ENCODE results near the gene SELENOT.

Gene SELENOT

GRCh38 chr3:150640256-150640655 lies 37.1 kb downstream of the SELENOT start:
- TF ChIP-seq, protein P1, sequence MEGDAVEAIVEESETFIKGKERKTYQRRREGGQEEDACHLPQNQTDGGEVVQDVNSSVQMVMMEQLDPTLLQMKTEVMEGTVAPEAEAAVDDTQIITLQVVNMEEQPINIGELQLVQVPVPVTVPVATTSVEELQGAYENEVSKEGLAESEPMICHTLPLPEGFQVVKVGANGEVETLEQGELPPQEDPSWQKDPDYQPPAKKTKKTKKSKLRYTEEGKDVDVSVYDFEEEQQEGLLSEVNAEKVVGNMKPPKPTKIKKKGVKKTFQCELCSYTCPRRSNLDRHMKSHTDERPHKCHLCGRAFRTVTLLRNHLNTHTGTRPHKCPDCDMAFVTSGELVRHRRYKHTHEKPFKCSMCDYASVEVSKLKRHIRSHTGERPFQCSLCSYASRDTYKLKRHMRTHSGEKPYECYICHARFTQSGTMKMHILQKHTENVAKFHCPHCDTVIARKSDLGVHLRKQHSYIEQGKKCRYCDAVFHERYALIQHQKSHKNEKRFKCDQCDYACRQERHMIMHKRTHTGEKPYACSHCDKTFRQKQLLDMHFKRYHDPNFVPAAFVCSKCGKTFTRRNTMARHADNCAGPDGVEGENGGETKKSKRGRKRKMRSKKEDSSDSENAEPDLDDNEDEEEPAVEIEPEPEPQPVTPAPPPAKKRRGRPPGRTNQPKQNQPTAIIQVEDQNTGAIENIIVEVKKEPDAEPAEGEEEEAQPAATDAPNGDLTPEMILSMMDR (IDR thresholded peaks at IDR 0.05; ENCODE audit: control insufficient read depth, insufficient read depth, low read depth, low read length, missing control alignments): no peak
- no peak for DNase-seq (ENCODE audit: low read depth)
- H3K4me3 ChIP-seq (ENCODE audit: control insufficient read depth, low read depth, low read length): no peak overlapping the region

DNA sequence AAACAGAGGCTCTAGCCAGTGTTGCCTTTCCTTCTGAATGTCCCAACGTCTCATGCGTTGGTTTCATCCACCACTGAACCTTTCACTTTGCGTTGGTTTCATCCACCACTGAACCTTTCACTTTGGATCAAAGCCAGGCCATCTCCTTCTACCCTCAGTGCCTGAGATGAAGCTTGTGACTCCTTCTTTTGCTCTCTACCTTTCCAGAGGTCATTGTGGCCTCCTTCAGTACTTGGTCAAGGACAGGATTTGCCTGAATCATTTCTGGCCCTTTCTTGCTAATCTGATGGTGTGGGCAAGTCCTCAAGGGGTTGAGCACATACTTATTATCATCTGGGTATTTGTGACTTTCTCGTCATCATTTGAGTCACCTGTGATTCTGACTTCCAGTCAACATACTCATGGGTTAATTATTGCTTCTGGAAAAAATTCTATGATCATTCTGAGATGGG lies 50.0 kb downstream of the SELENOT start:
- TF ChIP-seq, protein P1 (IDR thresholded peaks at IDR 0.05; ENCODE audit: control insufficient read depth, insufficient read depth, low read depth, low read length, missing control alignments): no peak
- no peak for DNase-seq (ENCODE audit: low read depth)
- H3K4me3 ChIP-seq (ENCODE audit: control insufficient read depth, low read depth, low read length): no peak overlapping the region

DNA sequence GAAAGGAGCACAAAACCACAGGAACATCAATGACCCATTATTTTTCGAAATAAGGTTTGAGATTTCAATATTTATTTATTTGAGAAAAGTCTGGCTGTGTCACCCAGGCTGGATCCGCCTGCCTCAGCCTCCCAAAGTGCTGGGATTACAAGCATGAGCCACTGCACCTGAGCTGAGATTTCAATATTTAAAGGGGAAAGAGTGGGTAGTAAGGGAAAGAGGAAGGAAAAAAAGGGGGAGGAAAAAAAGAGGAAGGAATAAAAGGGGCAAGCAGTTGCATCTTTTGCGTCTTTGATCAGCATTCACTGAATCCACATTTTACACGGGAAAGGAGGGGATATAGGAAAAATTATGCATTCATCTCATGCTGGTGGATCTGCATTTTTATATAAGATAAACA lies 53.2 kb downstream of the SELENOT start:
- DNase-seq (ENCODE audit: low read depth): no peak
- H3K4me3 ChIP-seq (ENCODE audit: control insufficient read depth, low read depth, low read length): no peak overlapping the region
- TF ChIP-seq, protein P1 (IDR thresholded peaks at IDR 0.05; ENCODE audit: control insufficient read depth, insufficient read depth, low read depth, low read length, missing control alignments): no peak

DNA sequence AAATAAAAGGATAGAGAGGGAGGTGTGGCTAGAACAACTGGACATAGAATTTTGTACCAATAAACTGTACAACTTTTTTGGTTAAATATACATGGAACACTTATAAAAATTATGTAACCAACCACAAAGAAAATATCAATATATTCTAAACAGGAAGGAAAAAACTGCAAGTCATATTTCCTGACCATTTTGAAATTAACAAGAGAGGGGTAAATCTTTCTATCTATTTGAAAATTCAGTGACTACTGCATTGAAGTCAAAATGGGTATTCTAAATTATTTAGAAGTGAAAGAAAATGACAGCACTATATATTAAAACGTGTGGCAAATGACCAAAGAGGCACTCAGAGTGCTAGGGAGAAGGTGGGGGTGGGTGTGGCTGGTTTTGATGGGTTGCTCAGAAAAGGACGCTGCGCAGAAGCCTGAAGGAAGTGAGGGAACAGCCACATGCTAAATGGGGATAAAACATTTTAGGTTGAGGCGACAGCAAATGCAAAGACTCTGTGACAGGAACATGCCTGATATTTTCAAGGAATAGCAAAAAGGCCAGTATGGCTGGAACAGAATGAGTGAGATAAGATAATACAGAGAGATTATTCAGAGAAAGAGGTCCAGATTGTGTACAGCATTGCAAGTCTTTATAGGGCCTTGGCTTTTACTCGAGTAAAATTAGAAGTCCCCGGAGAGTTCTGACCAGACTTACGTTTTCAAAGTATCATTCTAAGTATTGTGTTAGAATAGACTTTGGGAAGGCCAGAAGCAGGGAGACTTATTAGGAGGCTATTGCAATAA lies 59.5 kb downstream of the SELENOT start:
- TF ChIP-seq, protein P1 (IDR thresholded peaks at IDR 0.05; ENCODE audit: control insufficient read depth, insufficient read depth, low read depth, low read length, missing control alignments): no peak
- no peak overlapping the region for H3K4me3 ChIP-seq (ENCODE audit: control insufficient read depth, low read depth, low read length)
- no peak for DNase-seq (ENCODE audit: low read depth)

DNA sequence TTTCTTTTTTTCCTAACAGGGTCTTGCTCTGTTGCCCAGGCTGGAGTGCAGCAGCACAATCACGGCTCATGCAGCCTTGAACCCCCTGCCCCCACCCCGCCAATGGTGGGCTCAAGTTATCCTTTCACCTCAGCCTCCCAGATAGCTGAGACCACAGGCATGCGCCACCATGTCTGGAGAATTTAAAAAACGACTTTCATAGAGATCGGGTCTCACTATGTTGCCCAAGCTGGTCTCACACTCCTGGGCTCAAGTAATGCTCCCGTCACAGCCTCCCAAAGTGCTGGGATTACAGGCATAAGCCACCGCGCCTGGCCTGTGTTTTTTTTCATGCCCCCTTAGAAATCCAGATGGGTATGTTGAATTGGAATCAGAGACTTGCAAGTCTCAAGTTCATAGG lies 60.3 kb downstream of the SELENOT start:
- TF ChIP-seq, protein P1 (IDR thresholded peaks at IDR 0.05; ENCODE audit: control insufficient read depth, insufficient read depth, low read depth, low read length, missing control alignments): no peak
- DNase-seq (ENCODE audit: low read depth): no peak
- H3K4me3 ChIP-seq (ENCODE audit: control insufficient read depth, low read depth, low read length): no peak overlapping the region

GRCh38 chr3:150666167-150666566 lies 63.0 kb downstream of the SELENOT start:
- TF ChIP-seq, protein P1 (IDR thresholded peaks at IDR 0.05; ENCODE audit: control insufficient read depth, insufficient read depth, low read depth, low read length, missing control alignments): no peak
- DNase-seq (ENCODE audit: low read depth): no peak

More at GRCh38 chr3:150666167-150666566, 63.0 kb downstream of the SELENOT start:
- no peak overlapping the region for H3K4me3 ChIP-seq (ENCODE audit: control insufficient read depth, low read depth, low read length)
